ENCODE results near the gene PCDHGA7. TPM values are rescaled to one million over a fixed set of nuclear protein-coding genes. Genes with fewer than 3 reads are reported as not detected.
A peak's percentile ranks its signal among the peaks of the same experiment; 100 is the strongest.

Gene PCDHGA7
- total RNA-seq, 1 experiment from 2014 or later, result 0.18 TPM

DNA sequence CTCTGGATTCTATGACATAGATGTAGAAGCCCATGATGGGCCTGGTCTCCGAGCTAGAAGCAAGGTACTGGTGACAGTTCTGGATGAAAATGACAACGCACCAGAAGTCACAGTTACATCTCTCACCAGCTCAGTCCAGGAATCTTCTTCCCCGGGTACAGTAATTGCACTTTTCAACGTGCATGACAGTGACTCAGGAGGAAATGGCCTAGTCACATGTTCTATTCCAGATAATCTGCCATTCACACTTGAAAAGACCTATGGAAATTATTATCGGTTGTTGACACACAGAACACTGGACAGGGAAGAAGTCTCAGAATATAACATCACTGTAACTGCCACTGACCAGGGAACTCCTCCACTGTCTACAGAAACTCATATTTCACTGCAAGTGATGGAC is 26.4 kb upstream of the PCDHGA7 start:
- no peaks in the 10 kb centered on the region for H3K27me3 ChIP-seq (ENCODE audit: control insufficient read depth, insufficient read depth, low read length)
- intact Hi-C loops (cut with micrococcal nuclease; ENCODE audit: unreplicated experiment), result loop anchor here (10.0 kb wide), 1 partner anchor 169 kb away; no protein-coding TSS in a partner anchor
- H3K36me3 ChIP-seq (ENCODE audit: control insufficient read depth, insufficient read depth, low read length), result no peaks in the 10 kb centered on the region
- ChIA-PET CTCF (interaction anchor here (0.8 kb wide), 1 partner anchor 202 kb away, joined by 3 read pairs; no protein-coding TSS in a partner anchor), POLR2A (no interaction called here)
- BruUV-seq (replicated peaks), result no TSS peak
- no peaks in the 10 kb centered on the region for H3K9me3 ChIP-seq (ENCODE audit: control insufficient read depth, insufficient read depth, low read depth, low read length)
- in situ Hi-C loops (cut with HindIII; ENCODE audit: low pct_unique_long_range_greater_than_20kb, low sequenced_read_pairs), result no loop called here
- ATAC-seq (no peak), DNase-seq (ENCODE audit: low read depth, low spot score) (no peak)
- TF ChIP-seq SIN3A (IDR thresholded peaks at IDR 0.05; ENCODE audit: borderline replicate concordance, insufficient read depth, low read depth, low read length) (no peak), POLR2AphosphoS5 (IDR thresholded peaks at IDR 0.05; ENCODE audit: low read depth, low read length) (no peak), TCF7L2 (IDR thresholded peaks at IDR 0.05; ENCODE audit: low read depth, low read length) (no peak)
- TF ChIP-seq, protein P1, sequence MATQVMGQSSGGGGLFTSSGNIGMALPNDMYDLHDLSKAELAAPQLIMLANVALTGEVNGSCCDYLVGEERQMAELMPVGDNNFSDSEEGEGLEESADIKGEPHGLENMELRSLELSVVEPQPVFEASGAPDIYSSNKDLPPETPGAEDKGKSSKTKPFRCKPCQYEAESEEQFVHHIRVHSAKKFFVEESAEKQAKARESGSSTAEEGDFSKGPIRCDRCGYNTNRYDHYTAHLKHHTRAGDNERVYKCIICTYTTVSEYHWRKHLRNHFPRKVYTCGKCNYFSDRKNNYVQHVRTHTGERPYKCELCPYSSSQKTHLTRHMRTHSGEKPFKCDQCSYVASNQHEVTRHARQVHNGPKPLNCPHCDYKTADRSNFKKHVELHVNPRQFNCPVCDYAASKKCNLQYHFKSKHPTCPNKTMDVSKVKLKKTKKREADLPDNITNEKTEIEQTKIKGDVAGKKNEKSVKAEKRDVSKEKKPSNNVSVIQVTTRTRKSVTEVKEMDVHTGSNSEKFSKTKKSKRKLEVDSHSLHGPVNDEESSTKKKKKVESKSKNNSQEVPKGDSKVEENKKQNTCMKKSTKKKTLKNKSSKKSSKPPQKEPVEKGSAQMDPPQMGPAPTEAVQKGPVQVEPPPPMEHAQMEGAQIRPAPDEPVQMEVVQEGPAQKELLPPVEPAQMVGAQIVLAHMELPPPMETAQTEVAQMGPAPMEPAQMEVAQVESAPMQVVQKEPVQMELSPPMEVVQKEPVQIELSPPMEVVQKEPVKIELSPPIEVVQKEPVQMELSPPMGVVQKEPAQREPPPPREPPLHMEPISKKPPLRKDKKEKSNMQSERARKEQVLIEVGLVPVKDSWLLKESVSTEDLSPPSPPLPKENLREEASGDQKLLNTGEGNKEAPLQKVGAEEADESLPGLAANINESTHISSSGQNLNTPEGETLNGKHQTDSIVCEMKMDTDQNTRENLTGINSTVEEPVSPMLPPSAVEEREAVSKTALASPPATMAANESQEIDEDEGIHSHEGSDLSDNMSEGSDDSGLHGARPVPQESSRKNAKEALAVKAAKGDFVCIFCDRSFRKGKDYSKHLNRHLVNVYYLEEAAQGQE (IDR thresholded peaks at IDR 0.05; ENCODE audit: insufficient read depth in 1 of 2, low read depth in 2 of 2, low read length in 1 of 2), result no peak
- TF ChIP-seq, protein P2, sequence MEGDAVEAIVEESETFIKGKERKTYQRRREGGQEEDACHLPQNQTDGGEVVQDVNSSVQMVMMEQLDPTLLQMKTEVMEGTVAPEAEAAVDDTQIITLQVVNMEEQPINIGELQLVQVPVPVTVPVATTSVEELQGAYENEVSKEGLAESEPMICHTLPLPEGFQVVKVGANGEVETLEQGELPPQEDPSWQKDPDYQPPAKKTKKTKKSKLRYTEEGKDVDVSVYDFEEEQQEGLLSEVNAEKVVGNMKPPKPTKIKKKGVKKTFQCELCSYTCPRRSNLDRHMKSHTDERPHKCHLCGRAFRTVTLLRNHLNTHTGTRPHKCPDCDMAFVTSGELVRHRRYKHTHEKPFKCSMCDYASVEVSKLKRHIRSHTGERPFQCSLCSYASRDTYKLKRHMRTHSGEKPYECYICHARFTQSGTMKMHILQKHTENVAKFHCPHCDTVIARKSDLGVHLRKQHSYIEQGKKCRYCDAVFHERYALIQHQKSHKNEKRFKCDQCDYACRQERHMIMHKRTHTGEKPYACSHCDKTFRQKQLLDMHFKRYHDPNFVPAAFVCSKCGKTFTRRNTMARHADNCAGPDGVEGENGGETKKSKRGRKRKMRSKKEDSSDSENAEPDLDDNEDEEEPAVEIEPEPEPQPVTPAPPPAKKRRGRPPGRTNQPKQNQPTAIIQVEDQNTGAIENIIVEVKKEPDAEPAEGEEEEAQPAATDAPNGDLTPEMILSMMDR (IDR thresholded peaks at IDR 0.05), result no peak
- no peaks in the 10 kb centered on the region for H3K4me1 ChIP-seq (ENCODE audit: control insufficient read depth, insufficient read depth, low read length)
- no peak overlapping the region for H3K27ac ChIP-seq (ENCODE audit: low read length)
- no peak overlapping the region for H3K4me3 ChIP-seq (ENCODE audit: low read depth in 2 of 2, low read length in 2 of 2)

DNA sequence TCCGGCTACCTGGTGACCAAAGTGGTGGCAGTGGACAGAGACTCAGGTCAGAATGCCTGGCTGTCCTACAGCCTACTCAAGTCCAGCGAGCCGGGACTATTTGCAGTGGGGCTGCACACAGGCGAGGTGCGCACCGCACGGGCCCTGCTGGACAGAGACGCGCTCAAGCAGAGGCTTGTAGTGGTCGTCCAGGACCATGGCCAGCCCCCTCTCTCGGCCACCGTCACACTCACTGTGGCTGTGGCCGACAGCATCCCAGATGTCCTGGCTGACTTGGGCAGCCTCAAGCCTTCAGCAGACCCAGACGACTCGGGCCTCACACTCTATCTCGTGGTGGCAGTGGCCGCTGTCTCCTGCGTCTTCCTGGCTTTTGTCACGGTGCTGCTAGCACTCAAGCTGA is 25.6 kb upstream of the PCDHGA7 start:
- intact Hi-C loops (cut with micrococcal nuclease; ENCODE audit: unreplicated experiment) (loop anchor here (10.0 kb wide), 1 partner anchor 168 kb away; no protein-coding TSS in a partner anchor), in situ Hi-C loops (cut with HindIII; ENCODE audit: low pct_unique_long_range_greater_than_20kb, low sequenced_read_pairs) (no loop called here)
- Histone ChIP-seq H3K4me3 (ENCODE audit: low read depth in 2 of 2, low read length in 2 of 2) (no peak overlapping the region), H3K36me3 (ENCODE audit: control insufficient read depth, insufficient read depth, low read length) (no peaks in the 10 kb centered on the region), H3K9me3 (ENCODE audit: control insufficient read depth, insufficient read depth, low read depth, low read length) (no peaks in the 10 kb centered on the region), H3K4me1 (ENCODE audit: control insufficient read depth, insufficient read depth, low read length) (no peaks in the 10 kb centered on the region), H3K27me3 (ENCODE audit: control insufficient read depth, insufficient read depth, low read length) (no peaks in the 10 kb centered on the region), H3K27ac (ENCODE audit: low read length) (no peak overlapping the region)
- ATAC-seq (no peak), DNase-seq (ENCODE audit: low read depth, low spot score) (no peak)
- CTCF ChIA-PET, result no interaction called here
- BruUV-seq (replicated peaks), result no TSS peak
- no peak for TF ChIP-seq SIN3A (IDR thresholded peaks at IDR 0.05; ENCODE audit: borderline replicate concordance, insufficient read depth, low read depth, low read length)
- TF ChIP-seq, protein P1 (IDR thresholded peaks at IDR 0.05; ENCODE audit: insufficient read depth in 1 of 2, low read depth in 2 of 2, low read length in 1 of 2), result peak; percentile 39 to 66; a peak in 2 of 4 replicates
- POLR2A ChIA-PET, result no interaction called here
